H54 (cell line): ENCODE data around the gene NDST1.

Experiments used
- DNase-seq: peaks from one replicate; pipeline ENCODE4 v3.0.0; 2011; ENCODE audit warnings: low spot score, mixed read lengths; ENCODE audit not compliant: insufficient read length
- FAIRE-seq: peaks from 3 replicates; lab custom pipeline; 2011; peaks lifted over from hg19 to GRCh38; lab: Jason Lieb, UNC
- POLR2A ChIP-seq: IDR thresholded peaks from 2 replicates; pipeline ENCODE4 v1.6.1; 2011; ENCODE audit warnings: low read depth, mild to moderate bottlenecking, low read length

Gene NDST1

GRCh38 chr5:150600616-150601490 lies 92.9 kb downstream of the NDST1 start:
- DNase-seq, result no peak
- TF ChIP-seq POLR2A, result no peak
- no peak for FAIRE-seq

DNA sequence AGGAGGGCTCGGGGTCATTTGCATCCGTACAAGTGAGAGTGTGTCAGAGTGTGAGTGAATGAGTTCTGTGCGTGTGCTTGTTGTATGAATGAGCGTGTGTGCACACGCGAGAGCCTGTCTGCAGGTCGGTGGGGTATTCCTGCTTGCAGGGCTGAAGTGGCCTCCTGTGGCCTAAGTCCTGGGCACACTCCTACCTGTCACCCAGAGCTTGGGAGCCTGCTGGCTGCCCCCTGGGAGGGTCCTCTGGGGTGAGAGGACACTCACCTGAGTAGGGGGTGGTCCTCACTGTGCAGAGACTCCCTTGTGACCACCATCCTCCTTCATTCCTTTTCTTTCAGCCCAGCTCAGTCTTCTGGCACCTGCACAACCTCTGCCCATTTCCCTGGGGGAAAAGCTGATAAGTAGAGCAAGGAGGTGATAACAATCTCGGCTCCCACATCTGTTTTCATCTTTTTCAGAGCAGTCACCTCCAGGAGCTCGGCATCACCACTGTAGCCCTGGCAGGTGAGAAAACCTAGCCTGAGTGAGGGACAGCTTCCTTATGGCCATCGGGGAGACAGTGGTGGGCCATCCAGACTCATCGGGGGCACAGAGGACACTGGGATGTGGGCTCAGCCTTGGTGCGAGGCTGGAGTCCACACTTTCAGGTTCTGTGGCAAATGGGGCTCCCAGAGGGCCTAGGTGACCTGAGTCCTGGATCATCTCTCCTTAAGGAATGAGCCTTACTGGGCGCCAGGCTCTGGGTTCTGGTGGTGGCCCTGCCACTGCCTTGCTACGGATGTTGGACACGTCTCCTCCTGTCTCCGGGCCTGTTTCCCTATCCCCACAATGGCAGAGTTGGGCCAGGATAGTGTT lies 93.8 kb downstream of the NDST1 start:
- DNase-seq, result no peak
- FAIRE-seq, result no peak
- TF ChIP-seq POLR2A, result no peak

DNA sequence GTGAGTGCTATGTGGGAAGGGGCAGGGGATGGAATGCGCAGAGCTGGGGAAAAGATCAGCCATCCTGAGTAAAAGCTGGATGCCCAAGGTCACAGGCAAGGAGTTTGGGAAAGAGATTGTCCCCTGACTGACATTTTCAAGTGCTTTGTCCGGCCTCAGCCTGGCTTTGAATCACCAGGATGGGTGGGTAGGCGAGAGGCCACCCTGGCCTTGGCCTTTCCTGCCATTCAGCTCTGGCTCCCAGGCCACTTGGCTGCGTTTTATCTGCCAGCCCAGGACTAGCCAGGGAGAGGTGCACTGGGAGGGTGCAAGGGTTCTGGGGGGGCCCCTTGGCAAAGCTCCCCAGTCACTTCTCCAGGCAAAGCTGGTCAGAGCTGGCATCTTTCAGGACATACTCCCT lies 95.1 kb downstream of the NDST1 start:
- no peak for TF ChIP-seq POLR2A
- no peak for FAIRE-seq
- no peak for DNase-seq

GRCh38 chr5:150603491-150603890 lies 95.6 kb downstream of the NDST1 start:
- TF ChIP-seq POLR2A, result no peak
- DNase-seq, result no peak
- FAIRE-seq, result no peak

GRCh38 chr5:150604010-150604409 lies 96.1 kb downstream of the NDST1 start:
- DNase-seq (no peak), FAIRE-seq (no peak)

DNA sequence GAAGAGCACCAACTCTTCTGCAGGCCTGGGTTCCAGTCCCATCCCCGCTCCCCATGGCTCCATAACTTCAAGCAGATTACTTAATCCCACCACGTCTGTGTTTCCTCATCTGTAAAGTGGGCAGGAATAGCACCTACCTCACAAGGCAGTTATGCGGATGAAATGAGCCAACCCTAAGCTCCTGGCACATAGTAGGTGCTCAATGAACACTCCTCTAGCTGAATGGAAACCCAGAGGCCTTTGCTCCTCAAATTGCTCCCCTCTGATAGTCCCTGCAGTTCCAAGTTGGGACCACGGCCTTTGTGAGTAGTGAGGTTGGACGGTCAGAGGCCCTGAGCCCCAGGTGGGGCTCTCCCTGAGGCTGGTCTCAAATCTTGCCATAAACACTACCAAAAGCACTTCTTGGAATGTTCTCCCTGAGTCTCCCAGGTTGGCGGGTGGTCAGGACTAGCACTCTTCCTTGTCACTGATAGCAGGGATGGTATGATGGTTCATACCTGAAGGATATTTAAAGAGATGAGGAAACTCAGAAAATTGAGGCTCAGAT lies 97.0 kb downstream of the NDST1 start:
- DNase-seq (no peak), FAIRE-seq (no peak)
- no peak for TF ChIP-seq POLR2A

More at GRCh38 chr5:150604010-150604409, 96.1 kb downstream of the NDST1 start:
- TF ChIP-seq POLR2A, result no peak

GRCh38 chr5:150605546-150605945 lies 97.6 kb downstream of the NDST1 start:
- no peak for FAIRE-seq
- DNase-seq, result no peak
- no peak for TF ChIP-seq POLR2A

- FAIRE-seq, result no peak
- no peak for DNase-seq
- no peak for TF ChIP-seq POLR2A
Measured at GRCh38 chr5:150606476-150606875, 98.5 kb downstream of the NDST1 start.

GRCh38 chr5:150607105-150607504 lies 99.2 kb downstream of the NDST1 start:
- TF ChIP-seq POLR2A, result no peak
- no peak for FAIRE-seq
- no peak for DNase-seq
